Body of pancreas (tissue), 4 donors: ENCODE data around the gene DCP1A. TPM values are rescaled to one million over a fixed set of nuclear protein-coding genes. Genes with fewer than 3 reads are reported as not detected.

ENCODE experiments used
- ATAC-seq: fragments of 150-250 bp; one replicate; pipeline ENCODE4 v1.9.1; 2016
- DNase-seq, 4 donors: peaks; one replicate each; pipeline ENCODE4 v3.0.0-alpha.2; 2019
- H3K27ac ChIP-seq, 4 donors: fragments of 200-600 bp; sonication (generic); 1 replicate in 3 of 4; 2 replicates in 1 of 4; pipeline versions ENCODE4 v1.5.1 to v1.6.1; 2016 to 2019; ENCODE audit warnings: mild to moderate bottlenecking in 1 of 4, mixed read lengths in 1 of 4, moderate library complexity in 1 of 4
- H3K27me3 ChIP-seq, 2 donors: fragments of 200-600 bp; sonication (generic); one replicate each; pipeline ENCODE4 v1.6.0; 2016; ENCODE audit warnings: mild to moderate bottlenecking in 1 of 2
- H3K36me3 ChIP-seq, 2 donors: fragments of 200-600 bp; sonication (generic); replicated peaks in 1 of 2; 2 replicates each; pipeline ENCODE4 v1.5.1; 2016; ENCODE audit warnings: low read depth in 2 of 2; ENCODE audit not compliant: insufficient read depth in 1 of 2
- H3K4me1 ChIP-seq: fragments of 200-600 bp; sonication (generic); one replicate; pipeline ENCODE4 v1.6.0; 2016
- H3K4me3 ChIP-seq, 2 donors: fragments of 200-600 bp; sonication (generic); 1 replicate in 1 of 2; 2 replicates in 1 of 2; pipeline ENCODE4 v1.5.1; 2016 to 2019
- H3K9me3 ChIP-seq, 3 donors: fragments of 200-600 bp; sonication (generic); 1 replicate in 2 of 3; 2 replicates in 1 of 3; pipeline ENCODE4 v1.5.1; 2016
- CTCF ChIP-seq, 7 experiments: fragments of 450-650 bp in 4 of 7; fragments of 200-600 bp in 3 of 7; sonication (generic) in 3 of 7; IDR thresholded peaks; one replicate each; pipeline ENCODE4 v1.5.1; 2016 to 2019; ENCODE audit warnings: antibody characterized with exemption in 7 of 7
- POLR2A ChIP-seq, 3 donors: fragments of 450-650 bp; IDR thresholded peaks; one replicate each; pipeline ENCODE4 v1.6.1; 2016; ENCODE audit warnings: antibody characterized with exemption in 3 of 3, mild to moderate bottlenecking in 2 of 3
- WGBS, 2 donors: methylation state at CpG; one replicate each; pipeline ENCODE4 v1.1.5; 2017; 5-methylcytosine and 5-hydroxymethylcytosine counted together
- intact Hi-C: fragments of 100-400 bp; cut with DNase I; formaldehyde crosslinking; loops from one replicate; pipeline ENCODE4 v1.15.1; 2023
- total RNA-seq, 2 donors: library from RNA; depleted of rRNA; stranded (reverse); fragments of >200 nt; gene quantifications; one replicate each; pipeline ENCODE4 v1.1.0, GENCODE V29; 2016

DCP1A gene
- 10 to 100 TPM; 11.9 to 21.8 TPM for total RNA-seq

- TF ChIP-seq CTCF (IDR thresholded peaks at IDR 0.05) (peak in 2 of 7 experiments; percentile 22 to 30), POLR2A (IDR thresholded peaks at IDR 0.05) (peak; percentile 87 to 96 (median 94))
- WGBS, 2 donors, result 0% methylated on average over 19 to 61 of the region's 61 CpGs
- DNase-seq, result peak; percentile 95 to 96 (median 96)
- peaks cover 36% of the 10 kb centered on the region for H3K4me1 ChIP-seq
- H3K9me3 ChIP-seq, result no peaks in the 10 kb centered on the region
- H3K4me3 ChIP-seq, result peak within 1 kb of the TSS; percentile 89 to 96
- no peaks in the 10 kb centered on the region for H3K27me3 ChIP-seq
- ATAC-seq, result peak; percentile 99
- peak within 1 kb of the TSS; percentile 90 to 97 (median 94) for H3K27ac ChIP-seq
- intact Hi-C loops, result no loop called here
- peaks cover 0 to 2% of the 10 kb centered on the region in 2 donors for H3K36me3 ChIP-seq
Observed at GRCh38 chr3:53347261-53348064, at the start of gene DCP1A. TSS of gene DCP1A (minus strand) at chr3:53347543. CDS start at chr3:53347517, 26 bp downstream.

- Histone ChIP-seq H3K27me3 (peaks cover 0 to 2% of the 10 kb centered on the region in 2 donors), H3K9me3 (no peaks in the 10 kb centered on the region), H3K36me3 (no peaks in the 10 kb centered on the region), H3K27ac (no peak overlapping the region), H3K4me3 (no peak overlapping the region), H3K4me1 (no peaks in the 10 kb centered on the region)
- ATAC-seq (no peak), DNase-seq (no peak)
- WGBS, 2 donors, result 35 to 49% methylated on average over 6 of the region's 6 CpGs
- intact Hi-C loops, result no loop called here
- no peak for TF ChIP-seq POLR2A (IDR thresholded peaks at IDR 0.05)
- TF ChIP-seq CTCF (IDR thresholded peaks at IDR 0.05), result no peak
Observed at GRCh38 chr3:53384465-53385423, 37.4 kb upstream of the DCP1A start.

- no peaks in the 10 kb centered on the region for H3K9me3 ChIP-seq
- 86 to 88% methylated on average over 4 of the region's 4 CpGs for WGBS, 2 donors
- H3K36me3 ChIP-seq, result no peaks in the 10 kb centered on the region
- TF ChIP-seq POLR2A (IDR thresholded peaks at IDR 0.05) (no peak), CTCF (IDR thresholded peaks at IDR 0.05) (no peak)
- H3K4me1 ChIP-seq, result no peaks in the 10 kb centered on the region
- no peaks in the 10 kb centered on the region for H3K27me3 ChIP-seq
- ATAC-seq (no peak), DNase-seq (no peak)
- H3K4me3 ChIP-seq, result no peak overlapping the region
- no peak overlapping the region for H3K27ac ChIP-seq
- intact Hi-C loops, result no loop called here
Observed at GRCh38 chr3:53382106-53382505, 34.8 kb upstream of the DCP1A start.

GRCh38 chr3:53380306-53380705 is 33.0 kb upstream of the DCP1A start:
- no peak for DNase-seq
- no peak overlapping the region for H3K27ac ChIP-seq
- ATAC-seq, result no peak
- H3K36me3 ChIP-seq, result no peaks in the 10 kb centered on the region
- intact Hi-C loops, result no loop called here
- no peak overlapping the region for H3K4me3 ChIP-seq
- WGBS, 2 donors, result 36 to 44% methylated on average over 1 of the region's 1 CpG
- TF ChIP-seq POLR2A (IDR thresholded peaks at IDR 0.05), result no peak
- no peak for TF ChIP-seq CTCF (IDR thresholded peaks at IDR 0.05)
- H3K27me3 ChIP-seq, result no peaks in the 10 kb centered on the region
- no peaks in the 10 kb centered on the region for H3K4me1 ChIP-seq
- H3K9me3 ChIP-seq, result no peaks in the 10 kb centered on the region
